NCI-H146 treated with DMSO at 0.1 percent for 48 hours (cell line): Measurements from ENCODE around the gene EPB41L4A.
A peak's percentile ranks its signal among the peaks of the same experiment; 100 is the strongest.

Experiments
- DNase-seq: peaks from one replicate; lab custom pipeline; 2025; ENCODE audit not compliant: unreplicated experiment; lab: John Stamatoyannopoulos, UW

The EPB41L4A gene

DNA sequence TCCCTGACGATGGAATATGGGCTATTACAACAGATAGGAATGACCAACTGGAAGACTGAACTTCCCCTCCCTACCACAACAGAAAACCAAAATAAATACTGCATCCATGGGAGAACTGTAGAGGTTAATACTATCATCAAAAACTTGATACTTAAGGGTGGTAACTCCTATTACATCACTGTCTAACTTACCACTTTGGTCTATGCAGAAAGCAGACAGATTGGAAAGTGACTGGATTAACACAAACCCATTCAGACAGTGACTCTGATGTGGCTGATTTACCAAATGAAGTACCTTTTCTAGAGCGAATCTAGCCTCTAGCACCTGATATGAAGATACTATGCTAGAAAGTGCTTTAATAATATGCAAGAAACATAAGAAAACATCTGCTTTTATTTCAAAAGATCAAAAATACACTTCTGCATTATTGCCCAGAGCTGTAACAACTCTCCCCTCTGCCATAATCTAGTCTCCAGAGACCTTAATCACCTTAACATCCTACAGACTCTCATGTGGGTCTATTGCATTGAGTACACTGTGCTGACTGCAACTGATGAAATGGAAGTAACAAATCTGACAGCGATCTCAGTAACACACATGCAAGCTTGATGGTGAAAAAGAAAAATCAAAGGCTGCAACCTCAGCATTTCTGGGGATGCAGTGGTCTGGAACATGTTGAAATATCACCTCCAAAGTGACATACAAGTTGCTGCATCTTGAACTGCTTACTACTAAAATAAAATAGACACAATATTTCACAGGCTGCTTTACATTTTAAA lies 62.7 kb downstream of the EPB41L4A start:
- DNase-seq, result no peak

DNA sequence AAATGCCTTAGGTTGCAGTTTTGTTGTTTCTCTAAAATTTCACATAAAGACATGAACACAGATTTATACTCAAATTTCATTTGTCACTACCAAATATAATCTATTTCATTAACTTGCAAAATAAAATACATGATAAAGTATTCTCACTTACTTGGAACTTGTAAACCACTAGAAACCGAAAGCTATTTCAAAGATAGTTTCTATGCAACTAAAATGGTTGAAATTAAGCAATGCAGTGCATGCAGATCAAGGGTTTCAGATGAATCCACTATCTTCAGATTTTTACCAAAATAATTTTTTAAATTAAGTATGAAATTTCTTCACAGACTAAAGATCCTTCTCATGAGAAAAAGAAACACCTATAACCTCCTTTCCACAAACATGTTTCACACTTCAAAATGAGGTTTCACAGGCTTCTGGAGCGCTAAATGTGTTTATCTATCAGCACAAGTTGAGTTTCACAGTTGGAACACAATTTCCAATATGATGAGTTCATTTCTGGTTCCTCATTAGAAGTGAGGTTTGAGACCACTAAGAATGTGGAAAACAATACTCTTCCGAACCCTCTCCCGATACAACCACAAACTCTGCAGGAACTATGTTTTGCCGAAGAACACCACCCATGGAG lies 63.9 kb downstream of the EPB41L4A start:
- DNase-seq, result no peak

DNA sequence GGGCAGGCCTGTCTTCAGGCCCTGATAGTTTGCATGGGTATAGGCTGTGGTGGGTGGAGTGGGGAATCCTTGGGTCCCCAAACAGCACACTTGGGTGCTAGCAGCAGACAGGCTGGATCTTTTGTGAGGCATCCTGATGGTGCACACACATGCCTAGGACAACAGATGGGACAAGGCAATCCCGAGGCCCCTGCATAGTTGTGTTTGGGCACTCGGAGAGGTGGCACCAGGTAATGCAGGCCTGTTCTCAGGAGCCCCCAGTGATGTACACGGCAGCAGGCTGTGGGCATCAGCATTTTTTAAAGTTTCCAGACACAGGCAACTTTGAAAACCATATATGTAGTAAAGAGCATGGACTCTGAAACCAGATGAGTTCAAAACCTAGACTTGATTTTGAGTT lies 65.4 kb downstream of the EPB41L4A start:
- no peak for DNase-seq

DNA sequence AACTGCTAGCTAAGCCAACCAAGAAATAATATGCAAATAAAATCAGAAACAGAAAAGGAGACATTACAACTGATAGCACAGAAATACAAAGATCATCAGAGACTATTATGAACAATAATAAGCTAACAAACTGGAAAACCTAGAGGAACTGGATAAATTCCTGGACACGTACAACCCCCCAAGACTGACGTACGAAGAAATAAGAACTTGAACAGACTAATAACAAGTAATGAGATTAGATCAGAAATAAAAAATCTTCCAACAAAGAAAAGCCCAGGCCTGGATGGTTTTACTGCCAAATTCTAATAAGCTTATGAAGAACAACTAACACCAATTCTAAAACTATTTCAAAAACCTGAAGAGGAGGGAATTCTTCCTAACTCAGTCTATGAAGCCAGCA lies 67.9 kb downstream of the EPB41L4A start:
- no peak for DNase-seq

DNA sequence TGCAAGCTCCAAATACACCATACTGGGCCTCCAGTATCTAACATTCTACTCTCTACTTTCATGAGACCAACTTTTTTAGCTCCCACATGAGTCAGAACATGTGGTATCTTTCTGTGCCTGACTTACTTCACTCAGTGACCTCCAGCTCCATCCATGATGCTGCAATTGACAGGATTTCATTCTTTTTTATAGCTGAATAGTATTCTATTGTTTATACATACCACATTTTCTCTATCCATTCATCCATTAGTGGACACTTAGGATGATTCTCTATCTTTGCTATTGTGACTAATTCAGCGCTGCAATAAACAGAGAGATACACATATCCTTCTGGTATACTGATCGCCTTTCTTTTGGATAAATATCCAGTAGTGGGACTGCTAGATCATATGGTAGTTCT lies 68.5 kb downstream of the EPB41L4A start:
- DNase-seq, result no peak

DNA sequence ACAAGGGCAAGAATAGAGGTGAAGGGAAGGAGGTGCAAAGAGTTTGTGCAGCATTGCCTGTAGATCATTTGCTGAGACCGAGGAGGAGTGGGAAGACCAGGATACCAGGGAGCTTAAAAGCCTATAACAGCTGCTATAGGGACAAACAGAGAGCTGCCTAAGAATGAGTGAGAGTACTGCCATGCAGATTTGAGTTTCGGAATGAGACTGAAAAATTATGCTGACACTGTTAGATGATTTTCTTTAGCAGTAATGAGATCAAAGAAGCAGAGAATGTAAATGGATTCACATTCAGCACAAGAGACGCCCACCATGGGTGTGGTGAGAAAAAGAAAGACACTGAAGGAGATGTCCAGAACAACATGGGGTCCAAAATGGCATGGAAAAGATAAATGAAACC lies 69.7 kb downstream of the EPB41L4A start:
- DNase-seq, result no peak

DNA sequence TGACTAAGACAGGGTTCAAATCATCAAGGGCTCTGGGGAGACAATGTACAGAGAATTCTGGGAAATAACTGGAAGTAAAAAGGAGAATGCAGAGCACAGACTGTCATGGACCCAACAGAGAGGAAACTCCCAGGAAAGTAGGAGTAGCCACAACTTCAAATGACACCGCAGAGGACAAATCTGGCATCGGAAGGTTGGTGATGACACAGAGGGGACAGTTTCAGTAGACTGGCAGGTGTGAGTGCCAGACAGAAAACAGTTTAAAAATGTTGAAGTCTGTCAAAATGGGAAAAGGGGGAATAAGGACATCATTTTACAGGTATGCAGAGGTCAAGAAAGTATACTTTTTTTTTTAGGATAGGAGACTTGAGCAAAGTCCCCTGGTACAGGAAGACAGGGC lies 70.2 kb downstream of the EPB41L4A start:
- no peak for DNase-seq

DNA sequence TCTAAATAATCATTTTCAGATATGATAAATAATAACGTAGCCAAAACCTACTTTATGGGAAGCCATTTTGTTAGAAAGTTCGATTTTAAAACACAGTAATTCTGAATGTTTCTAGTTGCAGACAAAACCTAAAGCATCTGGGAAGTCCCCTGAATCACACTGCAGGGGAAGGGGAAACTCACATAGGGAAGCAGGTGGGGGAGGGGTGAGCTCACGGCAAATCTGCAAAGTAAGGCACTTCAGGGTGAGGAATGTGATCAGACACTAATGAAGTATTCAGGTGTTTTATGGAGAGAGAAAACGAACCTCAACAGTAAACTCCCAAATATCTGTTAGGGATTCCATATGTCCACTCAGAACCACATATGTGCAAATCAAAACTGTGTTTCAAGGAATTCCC lies 70.7 kb downstream of the EPB41L4A start:
- no peak for DNase-seq

DNA sequence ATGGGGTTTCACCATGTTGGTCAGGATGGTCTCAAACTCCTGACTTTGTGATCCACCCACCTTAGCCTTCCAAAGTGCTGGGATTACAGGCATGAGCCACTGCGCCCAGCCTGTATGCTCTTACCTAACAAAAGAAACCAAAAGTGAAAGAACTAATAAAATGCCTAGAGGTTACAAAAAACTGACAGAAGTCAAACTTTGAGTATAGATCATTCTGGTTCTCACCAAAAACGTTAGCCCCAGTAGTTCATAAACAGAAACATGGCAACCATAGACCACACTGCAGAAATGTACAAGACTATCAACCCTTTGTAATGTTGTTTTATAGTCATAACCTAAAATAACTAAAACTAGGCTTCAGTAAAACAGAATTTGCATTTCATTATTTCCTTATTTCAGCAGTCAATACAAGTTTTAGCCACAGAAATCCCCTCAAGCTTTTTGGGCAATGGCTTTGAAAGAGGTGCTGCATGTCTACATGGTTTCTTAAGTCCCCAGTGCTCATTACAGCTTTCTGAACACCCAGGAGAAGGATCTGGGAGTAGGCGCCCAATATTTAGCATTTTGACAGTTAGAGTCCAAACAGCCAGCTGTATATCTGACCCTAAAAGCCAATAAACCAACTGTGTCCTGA lies 72.5 kb downstream of the EPB41L4A start:
- no peak for DNase-seq

DNA sequence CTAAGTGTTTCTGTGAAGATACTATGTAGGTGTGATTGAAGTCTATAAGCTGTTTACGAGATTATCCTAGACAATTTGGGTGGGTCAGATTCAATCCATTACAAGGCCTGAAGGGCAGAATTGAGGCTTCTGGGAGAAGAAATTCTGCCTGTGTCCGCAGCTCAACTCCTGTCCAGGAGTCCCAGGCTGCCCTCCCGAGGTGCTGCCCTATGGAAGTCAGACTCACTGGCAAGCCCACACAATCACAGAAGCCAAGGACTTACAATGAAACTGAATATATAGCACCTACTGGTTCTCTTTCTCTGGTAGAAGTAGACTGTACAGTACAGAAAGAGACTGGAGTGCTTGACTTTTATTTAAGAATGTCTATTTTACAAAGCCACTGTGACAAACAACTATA lies 74.5 kb downstream of the EPB41L4A start:
- DNase-seq, result no peak

DNA sequence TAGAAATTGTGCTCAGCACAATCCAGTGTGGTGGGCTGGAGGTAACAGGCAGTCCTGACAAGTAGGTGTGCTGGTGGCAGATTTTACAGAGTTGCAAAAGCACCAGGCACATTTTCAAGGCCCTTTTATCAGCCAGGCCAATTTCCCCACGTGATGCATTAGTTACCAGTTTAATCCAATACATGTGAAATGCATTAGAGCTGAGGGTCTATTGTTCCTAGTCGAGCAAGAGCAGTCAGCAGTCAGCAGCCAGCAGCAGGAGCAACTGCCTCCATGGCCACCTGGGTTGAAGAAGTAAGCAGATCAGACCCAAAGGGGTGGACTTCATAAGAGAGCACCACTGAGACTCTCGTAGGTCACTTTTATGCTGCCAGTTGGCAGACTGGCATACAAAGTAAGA lies 76.7 kb downstream of the EPB41L4A start:
- no peak for DNase-seq

DNA sequence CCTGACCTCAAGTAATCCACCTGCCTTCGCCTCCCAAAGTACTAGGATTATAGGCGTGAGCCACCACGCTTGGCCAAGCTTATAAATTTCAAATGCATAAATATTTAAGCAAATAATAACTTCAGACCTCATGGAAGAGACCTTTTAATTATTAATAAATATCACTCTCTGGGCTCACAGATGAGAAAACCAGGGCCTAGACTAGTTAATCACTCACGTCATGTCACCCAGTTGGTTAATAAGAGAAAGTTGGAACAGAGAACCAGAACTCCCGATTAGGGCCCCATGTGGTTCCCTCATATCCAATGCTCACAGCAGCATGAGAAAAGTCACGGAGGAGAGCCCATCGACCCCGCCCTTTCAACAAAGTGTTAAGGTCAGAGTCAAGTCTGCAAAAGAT lies 79.3 kb downstream of the EPB41L4A start:
- no peak for DNase-seq

DNA sequence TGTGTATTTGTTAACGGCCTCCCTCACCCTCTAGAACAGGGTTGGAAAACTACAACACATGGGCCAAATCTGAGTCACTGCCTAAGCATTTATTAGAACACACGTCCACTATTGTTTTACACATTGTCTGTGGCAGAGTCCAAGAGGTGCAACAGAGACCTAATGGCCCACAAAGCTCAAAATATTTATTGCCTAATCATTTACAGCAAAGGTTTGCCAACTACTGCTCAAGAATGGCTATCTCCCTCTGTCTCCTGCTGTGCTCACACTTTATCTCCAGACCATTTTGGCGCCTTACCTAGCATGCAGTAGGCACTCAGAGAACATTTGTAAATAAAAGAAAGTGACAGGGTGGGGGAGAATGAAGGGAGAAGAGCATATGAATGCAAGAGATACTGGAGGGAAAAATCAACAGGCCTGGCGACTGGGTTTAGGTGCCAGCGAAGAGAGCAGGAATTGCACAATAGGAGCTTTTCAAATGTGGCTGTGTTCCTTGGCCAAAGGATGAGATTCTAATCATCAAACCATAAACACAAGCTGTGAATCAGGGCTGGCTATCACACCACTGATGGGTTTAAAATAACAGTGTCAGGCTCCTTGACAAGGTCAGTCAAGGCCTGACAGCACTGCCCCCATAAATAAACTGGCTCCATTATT lies 80.3 kb downstream of the EPB41L4A start:
- DNase-seq, result no peak

DNA sequence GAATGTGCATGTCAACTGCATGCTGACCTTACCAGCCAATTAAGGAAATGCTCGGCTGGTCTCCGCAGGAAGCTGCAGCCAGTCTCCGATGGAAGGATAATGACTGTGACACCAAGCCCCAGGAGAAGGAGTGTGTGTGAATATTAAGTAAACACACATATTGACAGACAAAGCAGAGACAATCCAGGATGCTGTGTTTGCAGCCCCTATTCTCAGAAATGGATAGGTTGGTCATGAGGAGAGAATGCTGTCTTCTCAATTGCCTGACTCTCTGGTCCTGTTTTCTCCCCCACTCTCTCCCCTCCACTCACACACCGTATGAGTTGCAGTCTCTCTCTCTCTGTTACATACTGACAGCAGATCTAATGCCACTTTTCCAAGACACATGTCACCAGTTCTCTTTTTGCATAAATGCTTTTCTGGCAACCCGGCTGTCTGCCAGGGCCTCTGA lies 85.7 kb downstream of the EPB41L4A start:
- DNase-seq, result peak; percentile 4

DNA sequence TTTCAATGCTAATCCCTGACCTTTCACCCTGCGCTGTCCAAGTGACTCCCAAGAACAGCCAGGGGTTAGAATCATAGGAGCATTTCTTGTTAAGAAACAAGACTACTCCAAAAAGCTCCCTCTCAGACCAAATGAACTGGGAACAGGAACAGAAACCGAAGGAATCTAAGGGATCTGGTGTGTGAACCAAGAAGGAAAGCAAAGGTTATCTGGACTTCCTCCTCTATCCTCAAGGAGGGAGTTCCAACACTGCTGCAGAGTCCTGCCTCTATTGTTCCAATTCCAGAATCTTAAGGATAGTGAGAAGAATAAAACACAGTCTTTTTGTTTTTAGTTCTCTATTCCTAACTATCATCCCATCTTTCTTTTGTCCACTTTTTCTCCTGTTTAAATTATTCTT lies 87.2 kb downstream of the EPB41L4A start:
- no peak for DNase-seq

DNA sequence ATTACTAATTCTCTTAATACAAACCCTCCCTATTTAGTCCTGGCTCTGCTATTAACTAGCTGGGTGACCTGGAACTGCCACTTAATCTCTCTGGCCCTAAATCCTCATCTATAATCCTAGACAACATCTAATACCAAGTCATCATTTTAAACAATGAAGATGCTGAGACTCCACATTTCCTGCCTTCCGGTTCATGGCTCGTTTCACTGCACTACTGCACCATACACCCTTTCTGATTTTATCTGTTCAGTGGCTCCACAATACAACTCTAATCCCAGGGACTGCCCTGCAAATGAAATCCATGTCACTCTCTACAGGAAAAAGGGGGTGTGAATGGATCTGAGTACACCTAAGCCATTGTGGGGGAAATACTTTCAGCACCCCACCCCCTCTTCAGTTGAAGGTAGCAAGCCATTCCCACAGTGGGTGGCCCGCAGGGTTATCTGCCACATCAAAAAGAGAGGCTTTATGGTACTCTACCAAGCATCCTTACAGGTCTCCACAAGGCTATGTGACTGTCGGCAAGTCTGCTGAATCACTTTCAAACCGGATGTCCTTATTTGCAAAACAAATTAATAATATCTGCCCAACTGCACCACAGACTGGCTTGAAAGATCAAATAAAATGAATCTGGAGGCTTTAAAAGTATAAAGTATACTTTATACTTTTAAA lies 89.5 kb downstream of the EPB41L4A start:
- DNase-seq, result no peak

DNA sequence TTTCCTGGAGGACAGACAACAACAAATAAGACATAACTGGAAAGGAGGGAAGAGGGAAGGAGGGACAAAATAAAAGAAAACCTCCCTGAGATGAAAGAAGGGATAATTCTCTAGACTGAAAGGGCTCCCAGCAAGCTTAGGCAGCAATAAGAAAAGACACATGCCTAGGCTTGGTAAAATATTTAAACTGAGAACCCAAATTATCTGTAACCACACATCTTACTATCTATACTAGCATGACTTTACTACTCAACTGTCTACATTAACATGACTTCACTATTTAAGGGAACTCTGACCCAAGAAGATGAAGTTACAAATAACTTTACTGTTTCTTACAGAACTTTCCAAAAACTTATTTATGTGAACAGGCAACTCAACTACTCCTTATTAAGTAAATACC lies 95.9 kb downstream of the EPB41L4A start:
- DNase-seq, result no peak

DNA sequence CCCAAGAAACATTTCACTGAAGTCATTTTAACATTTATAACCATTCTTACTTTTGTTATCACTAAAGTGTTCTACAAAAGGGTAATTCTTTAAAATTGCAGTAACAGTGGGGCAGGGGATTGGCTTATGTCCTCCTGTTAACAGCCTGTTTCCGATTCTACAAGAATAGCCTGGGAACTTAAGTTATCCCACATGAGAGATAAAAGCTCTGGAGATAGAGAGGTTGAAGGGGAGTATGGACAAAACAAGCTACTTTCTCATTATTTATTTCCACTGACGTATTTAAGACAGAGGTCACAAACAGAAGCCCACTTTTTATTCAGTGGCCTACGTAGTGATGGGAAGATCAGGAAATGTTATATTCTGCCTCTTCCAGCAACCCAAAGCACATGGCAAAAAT lies 98.7 kb downstream of the EPB41L4A start:
- DNase-seq, result no peak

DNA sequence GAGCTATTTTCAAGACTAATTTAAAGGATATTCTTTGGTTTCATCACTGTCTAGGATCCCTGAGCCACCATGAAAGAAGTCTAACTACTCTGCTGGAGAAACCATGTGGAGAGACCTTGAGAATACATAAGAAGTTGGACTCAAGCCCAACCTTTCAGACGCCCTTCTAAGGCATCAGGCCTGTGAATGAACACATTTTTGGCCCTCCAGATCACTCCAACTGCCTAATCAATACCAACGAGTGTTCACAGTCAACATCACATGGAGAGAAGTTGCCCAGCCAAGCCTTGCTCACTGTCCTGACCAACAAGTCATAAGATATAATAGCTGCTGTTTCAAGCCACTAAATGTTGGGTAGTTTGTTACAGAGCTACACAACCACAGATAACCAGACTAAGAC lies 100.7 kb downstream of the EPB41L4A start:
- DNase-seq, result no peak

DNA sequence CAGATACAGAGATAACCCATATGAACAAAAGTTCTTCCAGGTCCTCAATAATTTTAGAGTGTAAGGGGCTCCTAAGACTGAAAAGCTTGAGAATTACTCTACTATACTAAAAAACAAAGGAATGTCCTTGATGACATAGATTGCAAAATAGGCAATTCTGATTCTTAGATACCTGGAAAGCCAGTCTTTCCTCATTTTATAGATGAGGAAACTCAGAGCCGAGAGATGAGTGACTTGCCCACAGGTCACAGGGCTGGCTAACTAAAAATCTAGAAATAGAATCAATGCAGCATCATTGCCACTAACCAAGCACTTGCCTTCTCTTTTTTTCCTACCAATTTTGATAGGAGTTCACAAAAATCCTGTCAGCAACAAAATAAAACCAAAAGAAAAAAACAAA lies 101.2 kb downstream of the EPB41L4A start:
- DNase-seq, result no peak

DNA sequence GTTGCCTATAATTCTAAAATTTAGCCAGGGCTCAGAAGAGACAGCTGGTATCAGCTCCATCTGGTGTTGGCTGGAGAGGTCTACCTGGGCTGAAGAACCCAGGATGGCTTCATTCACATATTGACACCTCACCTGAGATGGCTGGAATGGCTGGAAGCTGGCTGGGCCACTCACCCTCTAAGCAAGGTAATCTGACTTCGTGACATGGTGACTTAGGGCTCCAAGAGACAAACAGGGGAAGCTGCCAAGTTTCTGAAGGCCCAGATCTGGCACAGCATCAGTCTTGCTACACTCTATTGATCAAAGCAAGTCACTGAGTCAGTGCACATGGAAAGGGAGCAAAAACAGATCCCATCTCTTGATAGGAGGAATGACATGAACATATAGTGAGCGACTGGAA lies 102.3 kb downstream of the EPB41L4A start:
- no peak for DNase-seq
